Esophagus muscularis mucosa (tissue), 4 donors: ENCODE results near the gene PIWIL1.

Experiments
- EP300 ChIP-seq: sonication (generic); formaldehyde crosslinking; IDR thresholded peaks from one replicate; pipeline ENCODE4 v1.6.1; 2017; ENCODE audit warnings: antibody characterized with exemption
- POLR2A ChIP-seq: fragments of 450-650 bp; IDR thresholded peaks from one replicate; pipeline ENCODE4 v1.6.1; 2017; ENCODE audit warnings: antibody characterized with exemption, moderate library complexity, mild to moderate bottlenecking, low read depth
- POLR2AphosphoS5 ChIP-seq, 2 donors: sonication (generic); formaldehyde crosslinking; IDR thresholded peaks; one replicate each; pipeline ENCODE4 v1.6.1; 2017; ENCODE audit warnings: antibody characterized with exemption in 2 of 2
- TF ChIP-seq, protein P1 (sequence below), 3 experiments: fragments of 200-600 bp in 2 of 3; fragments of 450-650 bp in 1 of 3; sonication (generic) in 2 of 3; IDR thresholded peaks; one replicate each; pipeline ENCODE4 v1.5.1; 2017 to 2019; ENCODE audit warnings: antibody characterized with exemption in 3 of 3, mild to moderate bottlenecking in 2 of 3, moderate library complexity in 1 of 3

DNA sequence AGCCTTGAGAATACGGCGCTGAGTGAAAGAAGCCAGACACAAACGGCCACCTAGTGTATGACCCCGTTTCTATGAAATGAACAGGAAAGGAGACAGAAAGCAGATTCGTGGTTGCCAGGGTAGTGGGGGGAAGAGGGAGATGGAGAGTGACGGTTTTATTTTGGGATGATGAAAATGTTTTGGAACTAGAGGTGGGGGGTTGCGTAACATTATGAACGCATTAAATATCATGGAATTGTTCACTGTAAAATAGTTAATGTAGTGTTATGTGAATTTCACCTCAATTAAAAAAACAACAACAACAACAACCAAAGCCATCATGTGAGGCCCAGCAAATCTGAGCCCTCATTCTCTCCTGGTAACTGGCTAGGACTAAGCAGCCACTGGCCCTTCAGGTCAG lies 3.3 kb upstream of the PIWIL1 start:
- TF ChIP-seq, protein P1, sequence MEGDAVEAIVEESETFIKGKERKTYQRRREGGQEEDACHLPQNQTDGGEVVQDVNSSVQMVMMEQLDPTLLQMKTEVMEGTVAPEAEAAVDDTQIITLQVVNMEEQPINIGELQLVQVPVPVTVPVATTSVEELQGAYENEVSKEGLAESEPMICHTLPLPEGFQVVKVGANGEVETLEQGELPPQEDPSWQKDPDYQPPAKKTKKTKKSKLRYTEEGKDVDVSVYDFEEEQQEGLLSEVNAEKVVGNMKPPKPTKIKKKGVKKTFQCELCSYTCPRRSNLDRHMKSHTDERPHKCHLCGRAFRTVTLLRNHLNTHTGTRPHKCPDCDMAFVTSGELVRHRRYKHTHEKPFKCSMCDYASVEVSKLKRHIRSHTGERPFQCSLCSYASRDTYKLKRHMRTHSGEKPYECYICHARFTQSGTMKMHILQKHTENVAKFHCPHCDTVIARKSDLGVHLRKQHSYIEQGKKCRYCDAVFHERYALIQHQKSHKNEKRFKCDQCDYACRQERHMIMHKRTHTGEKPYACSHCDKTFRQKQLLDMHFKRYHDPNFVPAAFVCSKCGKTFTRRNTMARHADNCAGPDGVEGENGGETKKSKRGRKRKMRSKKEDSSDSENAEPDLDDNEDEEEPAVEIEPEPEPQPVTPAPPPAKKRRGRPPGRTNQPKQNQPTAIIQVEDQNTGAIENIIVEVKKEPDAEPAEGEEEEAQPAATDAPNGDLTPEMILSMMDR (IDR thresholded peaks at IDR 0.05): no peak
- TF ChIP-seq EP300: no peak
- no peak for TF ChIP-seq POLR2A
- no peak for TF ChIP-seq POLR2AphosphoS5 (IDR thresholded peaks at IDR 0.05)
